Gastrocnemius medialis (tissue), 4 donors: ENCODE results near the gene MGAT5. TPM values are rescaled to one million over a fixed set of nuclear protein-coding genes. Genes with fewer than 3 reads are reported as not detected.
A peak's percentile ranks its signal among the peaks of the same experiment; 100 is the strongest.

Experiments
- ATAC-seq, 2 donors: fragments of 150-250 bp; one replicate each; pipeline ENCODE4 v1.9.1; 2016
- DNase-seq, 2 donors: peaks; one replicate each; pipeline ENCODE4 v3.0.0-alpha.2; 2019
- H3K27ac ChIP-seq, 4 donors: fragments of 200-600 bp; sonication (generic); 1 replicate in 1 of 4; 2 replicates in 3 of 4; pipeline ENCODE4 v1.5.1; 2016 to 2018; ENCODE audit warnings: mild to moderate bottlenecking in 2 of 4, moderate library complexity in 1 of 4
- H3K27me3 ChIP-seq, 3 donors: fragments of 200-600 bp; sonication (generic) in 2 of 3; 1 replicate in 1 of 3; 2 replicates in 2 of 3; pipeline versions ENCODE4 v1.5.1 to v1.6.0; 2016 to 2019; ENCODE audit warnings: mild to moderate bottlenecking in 1 of 3, moderate library complexity in 1 of 3
- H3K36me3 ChIP-seq, 2 donors: fragments of 200-600 bp; sonication (generic) in 1 of 2; one replicate each; pipeline ENCODE4 v1.5.1; 2017 to 2018
- H3K4me1 ChIP-seq, 2 donors: fragments of 200-600 bp; sonication (generic) in 1 of 2; one replicate each; pipeline ENCODE4 v1.5.1; 2016 to 2017; ENCODE audit warnings: mild to moderate bottlenecking in 2 of 2
- H3K4me3 ChIP-seq, 4 donors: fragments of 200-600 bp; sonication (generic) in 3 of 4; 1 replicate in 1 of 4; 2 replicates in 3 of 4; pipeline ENCODE4 v1.5.1; 2016 to 2019; ENCODE audit warnings: mild to moderate bottlenecking in 2 of 4
- H3K9me3 ChIP-seq, 3 donors: fragments of 200-600 bp; sonication (generic) in 2 of 3; 1 replicate in 1 of 3; 2 replicates in 2 of 3; pipeline ENCODE4 v1.5.1; 2016 to 2019
- CTCF ChIP-seq, 5 experiments: fragments of 450-650 bp in 3 of 5; fragments of 200-600 bp in 2 of 5; sonication (generic) in 2 of 5; IDR thresholded peaks in 4 of 5; conservative IDR thresholded peaks in 1 of 5; 1 replicate in 4 of 5; 2 replicates in 1 of 5; pipeline ENCODE4 v1.5.1; 2016 to 2019; ENCODE audit warnings: antibody characterized with exemption in 5 of 5, mild to moderate bottlenecking in 3 of 5, moderate library complexity in 3 of 5
- POLR2A ChIP-seq, 2 donors: fragments of 450-650 bp; IDR thresholded peaks; one replicate each; pipeline ENCODE4 v1.6.1; 2017; ENCODE audit warnings: antibody characterized with exemption in 2 of 2, mild to moderate bottlenecking in 2 of 2, moderate library complexity in 2 of 2
- in situ Hi-C, 4 donors: fragments of 200-750 bp; cut with MboI; loops; one replicate each; pipeline versions ENCODE4 v1.15.0 to v1.8.0; 2017; ENCODE audit warnings: low sequenced_read_pairs in 4 of 4
- intact Hi-C: fragments of 100-400 bp; cut with DNase I; formaldehyde crosslinking; loops from one replicate; pipeline ENCODE4 v1.15.1; 2023; ENCODE audit warnings: low total_unique reads
- total RNA-seq, 4 donors: library from RNA; depleted of rRNA; stranded (reverse); fragments of >200 nt; gene quantifications; one replicate each; pipeline versions ENCODE4 v1.1.0 to v1.2.3, GENCODE V29; 2016

The MGAT5 gene
- total RNA-seq, 4 donors from 2014 or later = 3.0 to 4.9 (median 3.3) TPM

DNA sequence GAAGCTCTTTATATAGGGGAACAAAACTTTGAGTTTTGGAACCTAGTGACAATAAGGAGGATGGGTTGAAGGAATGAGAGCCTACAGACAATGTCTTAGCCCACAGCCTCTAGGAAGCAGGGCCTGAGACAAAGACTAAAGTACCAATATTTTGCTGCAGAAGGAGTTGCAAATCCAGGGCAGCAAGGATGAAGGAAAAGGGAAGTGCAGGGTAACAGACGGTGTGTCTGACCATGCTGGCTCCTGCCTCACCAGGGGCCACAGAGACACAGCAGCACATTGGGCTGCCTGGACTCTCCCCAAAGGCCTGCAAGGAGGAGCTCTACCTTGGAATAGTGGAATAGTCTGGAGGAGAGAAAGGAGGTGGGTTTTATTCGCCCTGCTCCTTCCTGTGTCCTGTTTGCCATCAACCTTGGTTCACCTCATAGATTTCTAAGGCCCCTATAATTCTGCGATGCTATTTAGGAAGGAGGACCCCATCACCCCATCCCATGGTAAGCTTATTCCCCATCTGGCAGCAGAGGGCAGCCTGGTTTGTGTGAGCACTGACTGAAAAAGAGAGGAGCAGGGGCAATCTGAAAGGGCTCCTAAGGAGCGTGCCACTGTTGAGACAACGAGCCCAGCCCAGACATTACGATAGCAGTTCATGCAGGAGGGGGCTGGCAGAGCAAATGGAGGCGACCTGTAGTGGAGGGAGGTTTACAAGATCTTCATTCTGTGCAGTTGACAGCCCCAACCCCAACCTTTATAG, 143.4 kb downstream of the MGAT5 start:
- Histone ChIP-seq H3K27me3 (no peaks in the 10 kb centered on the region), H3K9me3 (no peaks in the 10 kb centered on the region), H3K27ac (no peak overlapping the region), H3K4me3 (no peak overlapping the region), H3K36me3 (no peaks in the 10 kb centered on the region), H3K4me1 (peaks cover 15 to 20% of the 10 kb centered on the region in 2 donors)
- intact Hi-C loops = no loop called here
- DNase-seq (no peak), ATAC-seq (no peak)
- in situ Hi-C loops = no loop called here
- TF ChIP-seq POLR2A (IDR thresholded peaks at IDR 0.05) = no peak
- no peak for TF ChIP-seq CTCF (IDR thresholded peaks at IDR 0.05 in 4 of 5, conservative IDR thresholded peaks at IDR 0.05 in 1 of 5)

- no peak for TF ChIP-seq POLR2A (IDR thresholded peaks at IDR 0.05)
- intact Hi-C loops = no loop called here
- in situ Hi-C loops = no loop called here
- no peak for DNase-seq
- Histone ChIP-seq H3K27me3 (no peaks in the 10 kb centered on the region), H3K9me3 (no peaks in the 10 kb centered on the region), H3K4me3 (no peak overlapping the region), H3K27ac (no peak overlapping the region), H3K4me1 (peaks cover 15 to 24% of the 10 kb centered on the region in 2 donors), H3K36me3 (no peaks in the 10 kb centered on the region)
- ATAC-seq = no peak
Observed at GRCh38 chr2:134398300-134398699, 144.4 kb downstream of the MGAT5 start.

- no peak for ATAC-seq
- in situ Hi-C loops (no loop called here), intact Hi-C loops (no loop called here)
- DNase-seq = no peak
- Histone ChIP-seq H3K9me3 (no peaks in the 10 kb centered on the region), H3K36me3 (no peaks in the 10 kb centered on the region), H3K27ac (no peak overlapping the region), H3K4me3 (no peak overlapping the region), H3K27me3 (no peaks in the 10 kb centered on the region), H3K4me1 (peaks cover 15 to 24% of the 10 kb centered on the region in 2 donors)
- TF ChIP-seq CTCF (IDR thresholded peaks at IDR 0.05 in 4 of 5, conservative IDR thresholded peaks at IDR 0.05 in 1 of 5) = no peak
- TF ChIP-seq POLR2A (IDR thresholded peaks at IDR 0.05) = no peak
Observed at GRCh38 chr2:134399096-134399495, 145.2 kb downstream of the MGAT5 start.

- no peaks in the 10 kb centered on the region for H3K9me3 ChIP-seq
- no peaks in the 10 kb centered on the region for H3K36me3 ChIP-seq
- in situ Hi-C loops = loop anchor here in 1 of 4 donors (25.0 kb wide), 2 partner anchors 164 to 539 kb away; no protein-coding TSS in a partner anchor
- H3K4me1 ChIP-seq = peaks cover 15 to 24% of the 10 kb centered on the region in 2 donors
- TF ChIP-seq CTCF (IDR thresholded peaks at IDR 0.05 in 4 of 5, conservative IDR thresholded peaks at IDR 0.05 in 1 of 5) (no peak), POLR2A (IDR thresholded peaks at IDR 0.05) (no peak)
- H3K27me3 ChIP-seq = no peaks in the 10 kb centered on the region
- no peak overlapping the region for H3K4me3 ChIP-seq
- intact Hi-C loops = no loop called here
- peak in 1 of 2 donors; percentile 30 for DNase-seq
- peak overlapping the region; percentile 46 to 70 (median 62) for H3K27ac ChIP-seq
- peak; percentile 32 to 41 for ATAC-seq
Observed at GRCh38 chr2:134401081-134401497, 147.2 kb downstream of the MGAT5 start.

GRCh38 chr2:134401789-134402188, 147.9 kb downstream of the MGAT5 start:
- Histone ChIP-seq H3K36me3 (no peaks in the 10 kb centered on the region), H3K27ac (peak overlapping the region; percentile 46 to 70 (median 62)), H3K4me3 (no peak overlapping the region), H3K9me3 (no peaks in the 10 kb centered on the region), H3K27me3 (no peaks in the 10 kb centered on the region), H3K4me1 (peaks cover 15 to 24% of the 10 kb centered on the region in 2 donors)
- DNase-seq = peak in 1 of 2 donors; percentile 24
- in situ Hi-C loops (loop anchor here in 1 of 4 donors (25.0 kb wide), 2 partner anchors 164 to 539 kb away; no protein-coding TSS in a partner anchor), intact Hi-C loops (no loop called here)
- TF ChIP-seq CTCF (IDR thresholded peaks at IDR 0.05 in 4 of 5, conservative IDR thresholded peaks at IDR 0.05 in 1 of 5) (no peak), POLR2A (IDR thresholded peaks at IDR 0.05) (no peak)
- peak; percentile 69 to 72 for ATAC-seq
